ENCODE measurements around the gene MINDY4. TPM values are rescaled to one million over a fixed set of nuclear protein-coding genes. Genes with fewer than 3 reads are reported as not detected.

Gene MINDY4
- total and polyA plus RNA-seq, 8 donors = 8.0 to 56.0 (median 17.4) TPM

- no peaks in the 10 kb centered on the region for H3K4me1 ChIP-seq
- peaks cover 0 to 7% of the 10 kb centered on the region in 2 donors for H3K36me3 ChIP-seq
- H3K9me3 ChIP-seq = no peaks in the 10 kb centered on the region
- no peak for TF ChIP-seq CTCF (IDR thresholded peaks at IDR 0.05)
- intact Hi-C loops (cut with DNase I) = no loop called here
- no peaks in the 10 kb centered on the region for H3K27me3 ChIP-seq
- H3K27ac ChIP-seq = no peak overlapping the region
- no peak for DNase-seq
- ATAC-seq = no peak
- no peak overlapping the region for H3K4me3 ChIP-seq
These were observed 8.4 kb downstream of the MINDY4 start for GRCh38 chr7:30779574-30779973.

GRCh38 chr7:30780941-30781340 is 9.7 kb downstream of the MINDY4 start:
- intact Hi-C loops (cut with DNase I) = no loop called here
- Histone ChIP-seq H3K27me3 (no peaks in the 10 kb centered on the region), H3K4me1 (no peaks in the 10 kb centered on the region), H3K36me3 (peaks cover 0 to 14% of the 10 kb centered on the region in 2 donors), H3K27ac (no peak overlapping the region), H3K4me3 (no peak overlapping the region), H3K9me3 (no peaks in the 10 kb centered on the region)
- no peak for TF ChIP-seq CTCF (IDR thresholded peaks at IDR 0.05)
- ATAC-seq (no peak), DNase-seq (no peak)

- peaks cover 0 to 19% of the 10 kb centered on the region in 2 donors for H3K36me3 ChIP-seq
- intact Hi-C loops (cut with DNase I) = no loop called here
- no peak for TF ChIP-seq CTCF (IDR thresholded peaks at IDR 0.05)
- H3K9me3 ChIP-seq = no peaks in the 10 kb centered on the region
- no peak overlapping the region for H3K4me3 ChIP-seq
- no peaks in the 10 kb centered on the region for H3K27me3 ChIP-seq
- ATAC-seq = no peak
- no peaks in the 10 kb centered on the region for H3K4me1 ChIP-seq
- H3K27ac ChIP-seq = no peak overlapping the region
- no peak for DNase-seq
These were observed 11.5 kb downstream of the MINDY4 start for GRCh38 chr7:30782690-30783089.

DNA sequence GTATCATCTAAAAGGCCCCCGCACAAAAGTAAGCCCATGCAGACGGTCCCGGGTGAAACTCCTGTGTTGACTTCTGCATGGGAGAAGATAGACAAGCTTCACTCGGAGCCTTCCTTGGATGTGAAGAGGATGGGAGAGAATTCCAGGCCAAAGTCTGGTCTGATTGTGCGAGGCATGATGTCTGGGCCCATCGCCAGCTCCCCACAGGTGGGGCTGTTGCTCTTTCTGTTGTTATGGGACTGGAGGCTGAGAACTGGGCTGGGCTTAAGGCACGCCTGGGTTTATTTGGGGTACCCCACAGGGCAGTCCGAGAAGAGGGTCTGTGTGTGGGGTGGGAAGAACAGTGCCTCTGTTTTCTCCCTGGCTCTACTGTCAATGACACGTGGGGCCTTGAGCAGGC is 14.6 kb downstream of the MINDY4 start:
- Histone ChIP-seq H3K27me3 (no peaks in the 10 kb centered on the region), H3K36me3 (peaks cover 0 to 19% of the 10 kb centered on the region in 2 donors), H3K9me3 (no peaks in the 10 kb centered on the region), H3K4me3 (no peak overlapping the region), H3K4me1 (peaks cover 0 to 17% of the 10 kb centered on the region in 2 donors), H3K27ac (no peak overlapping the region)
- no peak for TF ChIP-seq CTCF (IDR thresholded peaks at IDR 0.05)
- DNase-seq = no peak
- intact Hi-C loops (cut with DNase I) = no loop called here
- ATAC-seq = no peak

GRCh38 chr7:30787486-30787885 is 16.3 kb downstream of the MINDY4 start:
- intact Hi-C loops (cut with DNase I) = no loop called here
- DNase-seq (no peak), ATAC-seq (no peak)
- Histone ChIP-seq H3K4me3 (no peak overlapping the region), H3K36me3 (peaks cover 0 to 29% of the 10 kb centered on the region in 2 donors), H3K9me3 (no peaks in the 10 kb centered on the region), H3K4me1 (peaks cover 0 to 17% of the 10 kb centered on the region in 2 donors), H3K27me3 (no peaks in the 10 kb centered on the region), H3K27ac (no peak overlapping the region)
- no peak for TF ChIP-seq CTCF (IDR thresholded peaks at IDR 0.05)
